Sciatic nerve (tissue), 2 donors: ENCODE measurements around the gene PARD3B. TPM values are rescaled to one million over a fixed set of nuclear protein-coding genes. Genes with fewer than 3 reads are reported as not detected.
"Not testable (repeated sequence)": the region's sequence is repeated elsewhere in the genome, so short reads cannot be mapped to it uniquely, and the experiment has no call there.

Experiments used
- ATAC-seq: fragments of 200-7000 bp; cut with Tn5 transposase; one replicate; pipeline ENCODE4 v1.9.1; 2020; ENCODE audit warnings: mild to moderate bottlenecking, moderate library complexity
- DNase-seq: peaks from one replicate; pipeline ENCODE4 v3.0.0-alpha.2; 2020; ENCODE audit warnings: low spot score
- intact Hi-C: fragments of 100-400 bp; cut with DNase I; formaldehyde crosslinking; loops from one replicate; pipeline ENCODE4 v1.14.2; 2022
- total RNA-seq: library from RNA; stranded (reverse); fragmentation: NEBNext Ultra II Directional; extraction: Animal tissue kit (Norgen Biotek cat#: 25700); gene quantifications from one replicate; pipeline ENCODE4 v1.2.1, GENCODE V29; 2021
- donor health status: DM: no; HTN: no; CAD: no.
- donor health status: DM: no; HTN: no; CAD: no.

The PARD3B gene
- total RNA-seq, 1 donor from 2014 or later: 100 TPM

DNA sequence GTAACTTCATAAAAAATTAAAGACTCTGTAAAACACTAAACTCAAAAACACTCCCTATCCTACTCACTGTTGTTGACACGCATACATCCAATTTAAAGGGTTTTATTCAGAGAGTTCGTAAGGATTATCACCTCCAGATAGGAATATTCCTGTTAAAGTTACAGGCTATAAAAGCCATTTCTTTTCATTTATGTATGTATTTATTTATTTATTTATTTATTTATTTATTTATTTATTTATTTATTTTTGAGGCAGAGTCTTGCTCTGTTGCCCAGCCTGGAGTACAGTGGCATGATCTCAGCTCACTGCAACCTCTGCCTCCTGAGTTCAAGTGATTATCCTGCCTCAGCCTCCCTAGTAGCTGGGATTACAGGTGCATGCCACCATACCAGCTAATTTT lies 948.3 kb downstream of the PARD3B start:
- ATAC-seq, DNase-seq, intact Hi-C loops: not testable (repeated sequence)

DNA sequence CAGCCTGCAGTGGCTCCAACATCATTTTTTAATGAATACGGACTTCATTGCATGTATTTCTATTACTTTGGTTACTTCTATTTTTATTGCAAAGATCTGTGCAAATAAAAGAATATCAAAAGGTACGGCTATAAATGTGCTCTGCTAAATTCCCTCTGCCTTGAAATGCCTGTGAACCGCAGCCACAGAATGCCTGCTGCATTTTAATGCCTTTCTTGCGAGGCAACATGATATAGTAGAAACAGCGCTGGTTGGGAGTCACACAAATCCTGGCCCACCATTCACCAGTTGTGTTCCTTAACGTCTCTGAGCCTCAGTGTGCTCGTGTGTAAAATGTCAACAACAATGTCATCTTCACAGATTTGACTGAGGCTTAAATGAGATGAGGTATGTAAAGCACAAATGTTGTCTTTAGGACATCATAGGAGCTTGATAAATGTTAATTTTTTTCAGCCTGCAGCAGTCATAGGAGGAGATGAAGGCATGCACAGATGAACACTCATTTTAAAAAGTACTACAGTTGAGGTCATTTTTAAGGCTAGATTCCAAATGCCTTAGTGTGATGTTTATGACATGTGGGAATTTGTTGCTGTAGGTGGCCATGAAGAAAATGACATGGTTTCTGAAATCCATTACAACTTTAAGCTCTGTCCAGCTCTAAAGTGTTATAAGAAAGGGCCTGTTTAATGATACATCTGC lies 949.4 kb downstream of the PARD3B start:
- DNase-seq (no peak), ATAC-seq (no peak)
- intact Hi-C loops: no loop called here

DNA sequence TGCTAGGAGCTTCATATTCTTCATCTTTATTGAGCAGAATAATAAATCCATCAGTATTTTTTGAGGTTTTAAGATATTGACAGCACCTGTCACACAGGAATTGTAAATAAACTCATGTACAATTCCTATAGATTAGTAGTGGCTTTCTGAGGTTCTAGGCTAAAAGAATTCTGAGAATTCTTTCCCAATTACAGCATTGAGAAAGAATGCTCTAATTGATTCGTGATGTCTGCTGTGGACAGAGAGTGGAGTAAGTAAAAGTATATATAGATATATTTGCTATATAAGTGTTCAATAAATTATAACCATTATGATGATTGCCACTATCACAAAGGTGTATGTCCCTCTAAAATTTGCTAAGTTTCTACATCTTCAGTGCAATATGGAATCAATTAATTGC lies 950.5 kb downstream of the PARD3B start:
- ATAC-seq (no peak), DNase-seq (no peak)
- intact Hi-C loops: no loop called here

DNA sequence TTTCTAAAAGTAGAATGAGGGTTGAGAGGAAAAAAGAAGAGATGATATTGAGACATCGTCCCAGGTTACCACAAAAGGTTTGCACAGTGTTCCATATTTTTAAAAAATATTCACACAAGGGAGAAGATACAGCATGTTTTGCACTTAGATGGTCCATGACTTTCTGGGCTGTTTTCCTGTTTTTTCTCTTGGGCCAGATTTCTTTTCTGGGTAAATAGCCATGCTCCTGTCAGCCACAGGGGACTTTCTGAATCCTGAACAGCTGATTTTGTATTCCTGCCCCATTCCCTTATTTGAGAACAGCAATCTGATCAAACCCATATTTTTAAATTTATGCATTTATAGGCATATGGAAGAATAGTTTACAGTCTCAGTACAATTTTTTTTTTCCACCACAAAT lies 951.1 kb downstream of the PARD3B start:
- DNase-seq: no peak
- no peak for ATAC-seq
- intact Hi-C loops: no loop called here

DNA sequence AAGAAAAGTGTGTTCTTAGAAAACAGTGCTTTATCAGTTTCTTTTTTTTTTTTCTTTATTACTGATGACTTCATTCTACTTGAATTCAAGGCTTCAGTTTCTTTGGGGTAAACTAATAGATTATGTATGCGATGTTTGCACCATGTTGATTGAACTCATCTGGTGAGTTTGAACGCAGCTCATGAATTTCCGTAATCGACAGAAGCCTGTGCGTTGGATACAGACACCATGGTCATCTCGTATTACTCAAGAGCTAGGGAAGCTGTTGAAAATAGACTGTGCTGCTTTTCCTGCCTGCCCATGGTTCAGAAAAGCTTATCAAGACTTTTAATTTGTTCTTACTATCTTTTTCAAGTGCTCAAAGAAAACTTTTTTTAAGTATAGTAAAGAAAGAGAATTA lies 951.5 kb downstream of the PARD3B start:
- intact Hi-C loops: no loop called here
- no peak for DNase-seq
- ATAC-seq: no peak

DNA sequence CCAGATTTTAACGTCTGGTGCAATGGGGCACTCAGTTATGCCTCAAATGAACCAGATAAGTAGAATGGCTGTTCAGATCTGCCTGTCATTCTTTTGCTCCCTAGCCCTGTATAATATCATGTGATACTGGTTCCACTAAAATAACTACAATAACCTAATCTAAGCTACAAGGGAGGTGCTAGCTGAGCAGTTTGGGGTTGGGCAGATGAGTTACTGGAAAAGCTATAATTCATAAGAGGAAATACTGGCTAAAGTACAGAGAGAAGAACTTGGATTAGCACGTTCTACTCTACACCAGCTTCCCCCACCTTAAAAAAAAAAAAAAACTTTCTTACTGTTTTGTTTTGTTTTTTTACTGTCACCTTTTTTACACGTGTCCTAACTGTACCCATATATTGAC lies 953.7 kb downstream of the PARD3B start:
- ATAC-seq: no peak
- intact Hi-C loops: no loop called here

DNA sequence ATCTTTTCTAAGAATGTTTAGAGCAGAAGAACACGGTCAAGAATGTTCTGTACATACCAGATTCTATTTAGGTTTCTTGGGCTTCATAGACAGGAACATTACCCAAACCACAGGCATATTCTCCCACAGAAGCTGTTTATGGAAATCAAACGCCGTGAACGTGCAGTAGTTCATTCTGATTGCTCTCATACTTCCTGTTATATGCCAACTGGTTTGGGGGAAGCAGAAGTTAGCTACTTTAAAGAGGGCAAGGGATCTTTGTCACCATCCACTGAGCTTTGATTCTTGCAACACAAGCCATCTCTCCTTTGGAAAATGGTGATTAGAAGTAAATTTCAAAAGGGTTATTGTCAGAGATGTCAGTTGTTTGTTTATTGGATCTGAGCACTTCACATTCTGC lies 954.8 kb downstream of the PARD3B start:
- DNase-seq (no peak), ATAC-seq (no peak)
- intact Hi-C loops: no loop called here

More for the DNA sequence above, 953.7 kb downstream of the PARD3B start:
- DNase-seq: no peak

DNA sequence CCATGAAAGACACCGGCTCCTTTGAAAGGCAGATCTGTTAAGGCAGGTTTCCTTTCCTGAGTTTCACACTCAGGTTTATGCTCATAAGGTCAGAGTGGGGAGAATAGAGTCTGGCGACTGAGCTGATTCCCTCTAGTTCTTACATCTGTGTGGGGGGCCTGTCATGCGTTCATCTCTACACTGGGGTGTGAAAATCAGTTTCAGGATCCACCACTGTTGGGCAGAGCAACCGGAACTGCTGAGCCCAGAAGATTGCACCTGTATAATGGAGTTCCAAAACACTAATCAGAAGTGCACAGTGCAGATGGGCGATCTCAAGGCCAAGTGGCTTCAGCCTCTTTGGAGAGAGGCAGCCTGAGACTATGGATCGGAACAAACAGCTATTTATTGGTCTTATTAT lies 955.7 kb downstream of the PARD3B start:
- intact Hi-C loops: no loop called here
- DNase-seq (no peak), ATAC-seq (no peak)

DNA sequence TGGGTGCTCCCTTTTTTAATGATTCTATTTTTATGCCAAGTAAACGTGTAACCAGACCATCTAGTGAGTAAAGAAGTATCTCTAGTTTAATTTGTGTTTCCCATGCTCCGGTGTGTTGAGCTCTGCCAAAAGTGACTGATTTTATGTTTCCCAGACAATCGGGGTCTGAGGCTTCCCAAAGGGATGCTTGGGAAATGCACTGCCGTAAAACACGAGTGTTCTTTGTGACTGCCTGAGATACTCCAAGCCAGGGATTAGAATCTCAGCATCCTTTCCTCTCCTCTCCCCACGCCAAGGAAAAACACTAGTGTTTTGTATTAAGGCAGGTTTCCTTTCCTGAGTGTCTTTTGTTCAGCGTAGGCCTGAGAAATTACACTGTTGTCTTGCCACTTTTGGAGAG lies 956.6 kb downstream of the PARD3B start:
- no peak for ATAC-seq
- intact Hi-C loops: no loop called here

DNA sequence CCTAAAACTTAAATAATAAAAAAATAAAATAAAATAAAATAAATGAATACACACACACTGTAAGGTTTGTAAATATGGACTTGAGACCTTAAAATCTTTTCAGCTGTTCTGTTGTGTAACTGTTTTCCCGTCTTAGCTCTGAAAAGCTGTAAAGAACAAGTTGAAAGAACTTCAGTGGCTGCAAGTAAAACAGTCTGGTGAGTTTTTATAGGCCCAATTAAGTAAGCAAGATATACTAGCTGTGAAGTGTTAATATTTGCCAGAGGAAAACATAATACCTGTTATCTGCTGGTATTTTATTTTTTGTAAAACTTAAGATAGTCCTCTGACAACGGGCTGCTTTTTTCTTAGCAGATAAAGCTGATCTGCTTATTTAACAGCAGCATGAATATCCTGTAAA lies 960.1 kb downstream of the PARD3B start:
- intact Hi-C loops: no loop called here
- no peak for DNase-seq
- ATAC-seq: no peak

More for the DNA sequence above, 956.6 kb downstream of the PARD3B start:
- no peak for DNase-seq

DNA sequence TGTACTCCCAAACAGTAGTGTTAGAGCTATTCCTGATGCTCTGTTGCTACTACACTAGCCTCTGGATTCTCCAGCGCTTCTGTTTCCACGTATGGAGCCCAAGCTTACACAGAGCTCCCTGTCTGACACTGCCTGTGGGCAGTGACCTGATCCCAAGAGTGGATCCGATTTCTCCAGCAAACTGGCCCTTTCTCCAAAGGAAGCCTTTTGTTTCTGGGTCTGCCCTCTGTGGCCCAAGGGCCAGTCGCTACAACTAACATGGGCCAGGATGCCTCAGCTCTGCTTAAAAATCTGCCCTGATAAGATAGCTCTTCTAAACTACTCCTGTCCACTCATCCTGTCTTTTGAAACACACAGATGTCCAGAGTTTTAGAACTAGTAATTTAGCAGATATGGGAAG lies 964.4 kb downstream of the PARD3B start:
- DNase-seq: no peak
- intact Hi-C loops: no loop called here
- ATAC-seq: no peak

DNA sequence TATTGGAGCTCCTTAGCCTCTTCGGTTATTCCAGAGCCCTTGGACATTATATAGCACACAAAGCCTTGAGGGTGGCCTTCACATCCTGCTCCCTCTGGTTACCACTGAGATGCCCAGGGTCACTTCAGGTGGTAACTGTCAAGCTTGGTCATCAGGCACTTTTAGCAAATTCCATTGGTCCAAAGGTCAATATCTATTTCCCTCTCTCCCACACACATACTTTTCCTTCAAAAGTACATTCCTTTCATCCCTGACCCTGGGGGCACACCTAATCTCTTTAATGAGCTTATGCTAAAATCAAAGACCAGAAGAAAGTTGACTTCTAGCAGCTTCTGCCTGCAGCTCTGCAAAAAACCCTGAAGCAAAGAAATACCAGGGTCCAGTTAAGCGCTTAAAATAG lies 965.1 kb downstream of the PARD3B start:
- ATAC-seq: no peak
- intact Hi-C loops: no loop called here
- DNase-seq: no peak

DNA sequence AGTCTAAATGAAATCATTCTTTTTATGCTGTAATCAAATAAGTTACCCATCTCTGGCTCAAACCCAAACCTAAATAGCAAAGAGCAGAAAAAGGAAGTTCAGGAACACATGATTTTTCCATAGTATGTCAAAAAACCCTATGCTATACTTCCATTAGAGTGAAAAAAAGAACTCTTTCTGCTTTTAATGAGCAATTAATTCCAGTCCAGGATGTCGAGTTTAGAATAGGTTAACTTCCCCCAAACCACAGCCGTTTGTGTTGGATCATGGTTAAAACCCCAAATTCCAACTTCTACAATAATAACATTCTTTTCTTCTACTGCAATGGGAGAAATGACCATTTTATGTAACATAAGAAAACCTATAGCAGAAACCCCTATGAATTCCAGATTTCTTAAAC lies 965.9 kb downstream of the PARD3B start:
- ATAC-seq: no peak
- no peak for DNase-seq
- intact Hi-C loops: no loop called here

DNA sequence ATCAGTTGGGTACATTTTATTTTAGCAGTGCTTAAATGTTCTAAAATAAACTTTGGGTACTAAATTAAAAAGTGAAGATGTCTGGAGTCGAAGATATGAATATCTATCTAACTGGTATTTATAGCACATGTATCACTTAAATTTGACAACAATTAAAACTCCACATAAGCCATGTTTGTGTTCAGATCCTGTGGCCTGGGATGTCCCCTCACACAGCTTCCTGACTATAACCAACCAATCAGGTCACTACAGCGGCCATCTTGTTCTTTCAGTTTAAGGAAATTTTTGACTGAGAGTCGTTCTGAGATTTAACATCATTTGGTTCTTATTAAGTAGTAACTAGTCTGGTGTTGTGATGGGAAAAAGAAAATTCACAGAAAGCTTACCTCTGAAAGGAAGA lies 966.4 kb downstream of the PARD3B start:
- intact Hi-C loops: no loop called here
- DNase-seq: no peak
- ATAC-seq: no peak

DNA sequence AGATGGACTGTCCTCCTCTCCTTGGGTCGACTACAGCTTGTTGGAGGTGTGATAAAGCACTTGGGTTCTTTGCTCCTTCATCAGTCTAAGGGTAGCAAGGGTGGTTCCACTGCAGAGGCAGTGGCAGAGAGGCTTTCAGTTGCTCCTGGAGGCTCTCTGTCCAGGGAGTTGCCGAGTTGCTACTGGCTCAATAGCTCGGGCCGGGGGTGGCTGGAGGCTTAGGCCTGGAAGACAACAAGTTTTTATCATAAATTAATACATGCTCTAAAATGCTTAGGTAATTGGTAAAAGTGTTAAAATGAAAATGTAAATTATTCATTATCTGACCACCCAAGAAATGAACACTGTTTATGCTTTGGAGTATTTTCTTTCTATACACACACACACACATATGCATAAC lies 975.0 kb downstream of the PARD3B start:
- DNase-seq: no peak
- no peak for ATAC-seq
- intact Hi-C loops: no loop called here

DNA sequence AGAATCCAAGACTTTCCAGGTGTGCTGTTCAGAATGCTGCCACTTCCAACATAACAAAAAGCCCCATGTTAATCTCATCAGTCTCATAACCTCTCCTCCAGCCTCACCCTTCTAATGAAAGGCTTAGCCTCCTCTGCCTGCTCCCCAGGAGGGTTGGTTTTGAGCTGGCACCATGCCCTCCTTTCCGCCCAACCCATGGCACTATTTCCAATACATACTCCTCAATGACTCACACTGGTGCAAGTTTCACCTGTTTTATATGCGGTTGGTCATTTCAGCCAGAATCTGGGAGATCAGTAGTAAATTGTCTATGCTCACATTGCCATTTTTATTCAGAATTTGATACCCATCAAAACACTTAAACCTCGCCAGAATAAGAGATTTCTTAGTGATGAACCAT lies 979.4 kb downstream of the PARD3B start:
- DNase-seq (no peak), ATAC-seq (no peak)
- intact Hi-C loops: no loop called here

DNA sequence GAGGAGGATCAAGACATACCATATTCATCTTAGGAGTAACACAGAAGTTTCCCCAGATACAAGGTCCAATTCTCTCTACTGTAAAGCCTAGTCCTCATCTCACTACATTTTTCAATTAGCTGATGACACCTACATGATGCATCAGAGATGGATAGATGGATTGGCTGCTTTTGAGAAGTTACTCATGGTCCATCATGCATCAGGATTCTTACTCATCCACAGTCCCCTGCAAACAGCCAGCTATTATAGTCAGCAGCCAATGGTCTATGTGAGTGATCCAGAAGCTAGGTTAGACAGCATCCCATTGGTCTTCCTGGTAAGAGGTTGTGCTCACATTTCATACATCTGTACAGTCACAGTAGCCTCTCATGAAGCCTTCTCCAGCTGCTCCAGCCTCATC lies 982.5 kb downstream of the PARD3B start:
- ATAC-seq: no peak
- DNase-seq: no peak

DNA sequence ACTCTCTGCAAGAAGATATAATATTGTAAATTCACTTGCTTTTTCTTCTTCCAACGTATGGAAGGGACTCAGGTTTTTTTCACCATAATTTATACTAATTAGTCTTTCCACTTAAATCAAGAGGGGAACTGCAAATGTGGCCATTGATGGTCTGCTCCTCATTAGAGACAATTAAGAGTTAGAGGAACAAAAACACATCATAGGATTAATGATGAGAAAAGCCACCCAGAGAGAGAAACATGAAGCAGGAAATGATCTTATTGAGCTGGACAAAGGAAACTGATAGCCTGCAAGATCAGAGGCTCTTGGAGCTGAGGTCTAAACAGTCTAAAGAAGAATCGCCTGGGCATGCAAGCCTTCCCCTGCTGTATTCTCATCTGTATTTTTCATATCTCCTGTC lies 985.8 kb downstream of the PARD3B start:
- ATAC-seq (no peak), DNase-seq (no peak)

More for the DNA sequence above, 982.5 kb downstream of the PARD3B start:
- intact Hi-C loops: no loop called here

DNA sequence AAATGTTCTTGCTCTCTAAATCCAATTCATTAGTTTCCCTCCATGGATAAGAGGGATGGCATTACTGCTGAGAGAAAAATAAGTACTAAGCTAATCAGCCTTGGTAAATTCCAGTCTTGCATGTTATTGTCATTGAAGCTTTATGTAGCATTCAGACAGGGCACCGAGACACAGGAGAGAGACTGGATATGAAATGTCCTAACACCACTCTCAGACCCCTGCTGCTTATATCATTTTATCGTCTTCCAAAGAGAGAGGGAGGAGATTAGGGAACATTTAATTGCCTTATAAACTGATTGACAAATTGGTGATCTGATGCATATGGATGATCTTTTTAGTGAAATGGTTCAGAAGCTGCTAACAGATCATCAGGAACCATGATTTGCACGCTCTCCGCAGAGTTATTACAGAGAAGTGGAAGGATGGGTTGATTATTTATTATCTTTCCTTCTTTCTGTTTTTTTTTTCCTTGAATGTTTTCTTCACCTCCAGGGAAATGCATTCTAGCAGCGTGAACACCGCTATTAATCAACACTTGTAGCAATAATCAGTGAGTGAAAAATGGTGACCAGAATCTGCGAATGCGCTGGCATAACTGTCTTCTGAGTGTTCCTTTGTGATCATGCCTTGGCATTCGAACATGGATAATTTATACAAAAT lies 986.3 kb downstream of the PARD3B start:
- intact Hi-C loops: no loop called here
- ATAC-seq (no peak), DNase-seq (no peak)

More for the DNA sequence above, 985.8 kb downstream of the PARD3B start:
- intact Hi-C loops: no loop called here

DNA sequence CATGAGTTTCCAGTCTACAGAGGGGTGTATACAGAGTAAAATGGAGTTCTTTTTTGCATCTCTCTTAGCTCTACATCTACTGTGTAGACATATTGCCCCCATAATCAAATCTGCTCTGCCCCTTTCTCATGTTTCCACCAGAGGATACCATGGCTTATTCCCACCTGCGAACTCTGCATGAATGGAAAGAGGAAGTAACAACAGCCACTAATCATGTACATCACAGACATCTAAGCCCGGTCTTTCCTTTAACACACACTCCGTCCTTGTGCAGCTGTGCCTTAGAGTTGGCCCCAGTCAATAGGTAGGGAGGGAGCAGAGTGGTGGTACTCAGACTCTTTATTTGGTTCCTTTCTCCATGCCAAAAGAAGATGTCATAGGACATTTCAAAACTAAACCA lies 989.7 kb downstream of the PARD3B start:
- DNase-seq (no peak), ATAC-seq (no peak)
- intact Hi-C loops: no loop called here

DNA sequence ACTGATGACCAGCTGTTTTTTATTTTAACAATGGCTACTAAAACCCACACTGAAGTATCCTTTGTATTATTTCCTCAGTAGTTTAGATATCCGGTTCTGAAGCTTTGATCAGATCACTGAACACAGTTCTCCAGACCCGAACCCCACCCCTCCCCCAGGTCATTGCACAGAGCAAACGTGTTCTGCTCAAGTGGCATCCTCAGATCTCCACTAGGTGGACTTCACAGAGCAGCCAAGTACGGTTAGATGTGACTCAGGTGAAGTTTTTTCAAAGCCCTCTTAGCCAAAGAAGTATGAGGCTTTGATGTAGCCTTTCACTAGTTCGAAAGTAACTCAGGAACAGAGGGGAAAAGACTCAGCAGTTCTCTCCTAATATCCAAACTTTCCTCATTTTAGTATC lies 994.3 kb downstream of the PARD3B start:
- intact Hi-C loops: no loop called here
- DNase-seq: no peak
- ATAC-seq: no peak
